IMR-90 (cell line): ENCODE measurements around the gene TTLL8. TPM values are rescaled to one million over a fixed set of nuclear protein-coding genes. Genes with fewer than 3 reads are reported as not detected.

Source experiments
- ATAC-seq: fragments of 200-7000 bp; cut with Tn5 transposase; 2 replicates; pipeline ENCODE4 v1.9.1; 2020; ENCODE audit warnings: low read depth, mild to moderate bottlenecking, moderate library complexity
- BruUV-seq: library from RNA; stranded (reverse); fragments of 400-500 nt; replicated peaks from 2 replicates; lab custom pipeline; 2021; lab: Mats Ljungman, UMichigan
- CTCF ChIA-PET: fragments of 300-600 bp; formaldehyde crosslinking; extraction: SDS; loops from one replicate; lab custom pipeline; 2021; ENCODE audit warnings: antibody characterized with exemption; lab: Yijun Ruan, JAX
- POLR2A ChIA-PET: fragments of 300-600 bp; sonication (Branson Sonifier 250); formaldehyde crosslinking; loops from one replicate; lab custom pipeline; 2022; ENCODE audit warnings: antibody characterized with exemption; ENCODE audit not compliant: unreplicated experiment; lab: Charles Lee
- DNase-seq: peaks from one replicate; pipeline ENCODE4 v3.0.0; 2013
- H2AFZ ChIP-seq: replicated peaks from 2 replicates; pipeline ENCODE3; 2013; ENCODE audit warnings: low read length, mild to moderate bottlenecking; ENCODE audit not compliant: poor library complexity
- H2AK5ac ChIP-seq: 2 replicates; pipeline ENCODE4 v1.6.1; 2013; ENCODE audit warnings: low read depth, low read length, inconsistent platforms
- H2AK9ac ChIP-seq: replicated peaks from 2 replicates; pipeline ENCODE3; 2013; ENCODE audit warnings: mild to moderate bottlenecking, low read depth, low read length, moderate library complexity; ENCODE audit not compliant: poor library complexity
- H2BK120ac ChIP-seq: 2 replicates; pipeline ENCODE4 v1.6.1; 2013; ENCODE audit warnings: low read depth, low read length, inconsistent platforms
- H2BK15ac ChIP-seq: 3 replicates; pipeline ENCODE4 v1.6.1; 2013; ENCODE audit warnings: low read depth, low read length, inconsistent platforms
- H2BK20ac ChIP-seq: 2 replicates; pipeline ENCODE4 v1.6.1; 2013; ENCODE audit warnings: low read depth, mild to moderate bottlenecking, inconsistent platforms, low read length, moderate library complexity
- H2BK5ac ChIP-seq: 2 replicates; pipeline ENCODE4 v1.6.1; 2013; ENCODE audit warnings: mild to moderate bottlenecking, low read depth, low read length, inconsistent platforms; ENCODE audit not compliant: poor library complexity, severe bottlenecking
- H3K14ac ChIP-seq: replicated peaks from 2 replicates; pipeline ENCODE4 v1.6.1; 2013; ENCODE audit warnings: low read depth, low read length, inconsistent platforms
- H3K18ac ChIP-seq: 2 replicates; pipeline ENCODE4 v1.6.1; 2013; ENCODE audit warnings: low read depth, low read length, control low read depth
- H3K23ac ChIP-seq: 2 replicates; pipeline ENCODE4 v1.6.1; 2013; ENCODE audit warnings: low read depth, low read length, inconsistent platforms
- H3K27ac ChIP-seq: 2 replicates; pipeline ENCODE4 v1.5.1; 2013; ENCODE audit warnings: mild to moderate bottlenecking, control low read depth, low read length; ENCODE audit not compliant: insufficient read depth
- H3K27me3 ChIP-seq: 2 replicates; pipeline ENCODE4 v1.6.1; 2013; ENCODE audit warnings: low read length; ENCODE audit not compliant: control insufficient read depth, insufficient read depth
- H3K36me3 ChIP-seq: 2 replicates; pipeline ENCODE4 v1.6.1; 2013; ENCODE audit warnings: low read length, mixed read lengths; ENCODE audit not compliant: control insufficient read depth, insufficient read depth
- H3K4ac ChIP-seq: 2 replicates; pipeline ENCODE4 v1.6.1; 2013; ENCODE audit warnings: low read depth, low read length, inconsistent platforms
- H3K4me1 ChIP-seq: 2 replicates; pipeline ENCODE4 v1.6.1; 2013; ENCODE audit warnings: low read length, mixed read lengths; ENCODE audit not compliant: control insufficient read depth, insufficient read depth
- H3K4me2 ChIP-seq: 2 replicates; pipeline ENCODE4 v1.6.1; 2013; ENCODE audit warnings: low read depth, mild to moderate bottlenecking, control low read depth, low read length, moderate library complexity
- H3K4me3 ChIP-seq: 2 replicates; pipeline ENCODE4 v1.5.1; 2013; ENCODE audit warnings: low read depth, mild to moderate bottlenecking, control low read depth, low read length, moderate library complexity; ENCODE audit not compliant: insufficient read depth
- H3K56ac ChIP-seq: 2 replicates; pipeline ENCODE4 v1.6.1; 2013; ENCODE audit warnings: low read length, inconsistent platforms; ENCODE audit not compliant: insufficient read depth; ENCODE audit errors: extremely low read depth
- H3K79me1 ChIP-seq, 2 experiments: 2 replicates each; pipeline ENCODE4 v1.6.1; 2013; ENCODE audit warnings: low read length in 2 of 2, inconsistent platforms in 1 of 2, low read depth in 1 of 2
- H3K9ac ChIP-seq: 2 replicates; pipeline ENCODE4 v1.6.1; 2013; ENCODE audit warnings: low read depth, low read length, control low read depth
- H3K9me1 ChIP-seq: 2 replicates; pipeline ENCODE4 v1.6.1; 2013; ENCODE audit warnings: low read length, inconsistent platforms; ENCODE audit not compliant: insufficient read depth
- H3K9me3 ChIP-seq: 2 replicates; pipeline ENCODE4 v1.6.1; 2013; ENCODE audit warnings: low read length; ENCODE audit not compliant: control insufficient read depth, insufficient read depth
- H4K20me1 ChIP-seq: 2 replicates; pipeline ENCODE4 v1.6.1; 2013; ENCODE audit warnings: low read length, inconsistent platforms; ENCODE audit not compliant: insufficient read depth
- H4K5ac ChIP-seq: 2 replicates; pipeline ENCODE4 v1.6.1; 2013; ENCODE audit warnings: mild to moderate bottlenecking, low read depth, low read length, control low read depth
- H4K8ac ChIP-seq, 2 experiments: 2 replicates each; pipeline ENCODE4 v1.6.1; 2013; ENCODE audit warnings: low read depth in 2 of 2, low read length in 2 of 2, control low read depth in 1 of 2, inconsistent platforms in 1 of 2
- H4K91ac ChIP-seq: 2 replicates; pipeline ENCODE4 v1.6.1; 2013; ENCODE audit warnings: low read depth, low read length, inconsistent platforms; ENCODE audit not compliant: insufficient read depth
- RFX5 ChIP-seq: IDR thresholded peaks from 2 replicates; pipeline ENCODE4 v1.8.0; 2012; ENCODE audit warnings: low read depth, mild to moderate bottlenecking, low read length, moderate library complexity
- WGBS, 2 experiments: methylation state at CpG; one replicate each; pipeline versions ENCODE4 v1.1.5 to v1.1.7; 2013; ENCODE audit warnings: missing lambda C conversion rate in 2 of 2; ENCODE audit not compliant: insufficient read length in 1 of 2; ENCODE audit errors: extremely low coverage in 2 of 2; 5-methylcytosine and 5-hydroxymethylcytosine counted together
- dilution Hi-C: fragments of 300-500 bp; cut with HindIII; formaldehyde crosslinking; loops from one replicate; pipeline ENCODE4 v1.14.3; 2018; ENCODE audit warnings: low sequenced_read_pairs; ENCODE audit not compliant: unreplicated experiment
- in situ Hi-C: fragments of 300-500 bp; cut with MboI; formaldehyde crosslinking; loops from 3 replicates; pipeline ENCODE4 v1.14.3; 2019; ENCODE audit warnings: low sequenced_read_pairs, inconsistent platforms, mixed read lengths
- intact Hi-C: fragments of 100-400 bp; cut with micrococcal nuclease; formaldehyde crosslinking; loops from 2 replicates; pipeline ENCODE4 v1.10.0; 2022
- polyA plus RNA-seq, 3 experiments: library from polyadenylated mRNA; depleted of rRNA; stranded (reverse); fragments of >200 nt; gene quantifications; 2 replicates each; pipeline ENCODE4 v1.2.3, GENCODE V29; 2012; ENCODE audit warnings: low replicate concordance in 1 of 3
- total RNA-seq: library from RNA; depleted of rRNA; stranded (reverse); fragments of >200 nt; gene quantifications from 2 replicates; pipeline ENCODE4 v1.2.3, GENCODE V29; 2012

The TTLL8 gene
- total and polyA plus RNA-seq, 2 of the 4 experiments (the other 2 are of a cell fraction) = not detected

DNA sequence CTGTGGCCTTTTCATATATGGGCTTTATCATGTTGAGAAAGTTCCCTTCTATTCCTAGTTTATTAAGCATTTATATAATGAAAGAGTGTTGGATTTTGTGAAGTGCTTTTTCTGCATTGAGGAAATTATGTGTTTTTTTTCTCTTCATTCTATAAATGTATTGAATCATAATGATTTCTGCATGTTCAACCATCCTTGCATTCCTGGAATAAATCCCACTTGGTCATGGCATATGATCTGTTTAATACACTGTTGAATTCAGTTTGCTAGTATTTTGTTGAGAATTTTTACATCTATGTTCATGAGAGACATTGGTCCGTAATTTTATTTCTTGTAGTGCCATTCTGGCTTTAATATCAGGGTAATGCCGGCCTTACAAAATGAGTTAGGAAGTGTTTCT lies 71.8 kb downstream of the TTLL8 start:
- no peak overlapping the region for H3K27ac ChIP-seq
- no peak overlapping the region for H3K56ac ChIP-seq
- no CpG with 5 or more reads among the region's 2 CpGs for WGBS, 2 experiments
- ATAC-seq (no peak), DNase-seq (no peak)
- dilution Hi-C loops (no loop called here), intact Hi-C loops (no loop called here), in situ Hi-C loops (no loop called here)
- no peak overlapping the region for H3K4me2 ChIP-seq
- H2BK120ac ChIP-seq = no peak overlapping the region
- no peak overlapping the region for H2AK5ac ChIP-seq
- no peaks in the 10 kb centered on the region for H3K79me1 ChIP-seq
- no peak overlapping the region for H3K18ac ChIP-seq
- H4K5ac ChIP-seq = no peak overlapping the region
- no peak overlapping the region for H2BK20ac ChIP-seq
- H3K9ac ChIP-seq = no peak overlapping the region
- peaks cover 16% of the 10 kb centered on the region for H3K9me3 ChIP-seq
- H2AFZ ChIP-seq = no peak overlapping the region
- peaks cover 21% of the 10 kb centered on the region for H3K27me3 ChIP-seq
- H2AK9ac ChIP-seq = no peak overlapping the region
- no peak overlapping the region for H3K4ac ChIP-seq
- H4K20me1 ChIP-seq = no peaks in the 10 kb centered on the region
- H3K9me1 ChIP-seq = no peaks in the 10 kb centered on the region
- no peaks in the 10 kb centered on the region; the same call in 1 of the 2 replicates for H3K4me1 ChIP-seq
- H3K23ac ChIP-seq = no peak overlapping the region
- H3K36me3 ChIP-seq = no peaks in the 10 kb centered on the region
- no peak overlapping the region for H3K4me3 ChIP-seq
- H3K14ac ChIP-seq = no peak overlapping the region
- no peak for TF ChIP-seq RFX5
- no peak overlapping the region for H2BK5ac ChIP-seq
- no peak overlapping the region for H4K8ac ChIP-seq
- BruUV-seq = no TSS peak
- POLR2A ChIA-PET = no interaction called here
- CTCF ChIA-PET = no interaction called here
- no peak overlapping the region for H2BK15ac ChIP-seq
- H4K91ac ChIP-seq = no peak overlapping the region
